ENCODE data around the gene SUGCT.
"Not testable (repeated sequence)": the region's sequence is repeated elsewhere in the genome, so short reads cannot be mapped to it uniquely, and the experiment has no call there.

SUGCT gene

DNA sequence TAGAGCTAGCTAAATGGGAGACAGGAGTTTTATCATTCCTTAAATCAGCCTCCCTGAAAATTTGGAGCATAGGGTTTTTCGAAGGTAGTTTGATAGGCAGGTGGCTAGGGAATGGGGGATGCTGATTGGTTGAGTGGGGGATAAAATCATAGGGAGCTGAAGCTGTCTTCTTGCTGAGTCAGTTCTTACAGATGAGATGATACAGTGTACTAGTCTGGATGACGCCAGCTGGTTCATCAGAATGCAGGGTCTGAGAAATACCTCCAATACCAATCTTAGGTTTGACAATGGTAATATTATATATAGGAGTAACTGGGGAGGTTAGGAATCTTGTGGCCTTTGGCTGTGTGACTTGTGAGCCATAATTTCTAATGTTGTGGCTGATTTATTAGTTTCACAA lies 271.2 kb downstream of the SUGCT start:
- DNase-seq (ENCODE audit: low read depth), result no peak

DNA sequence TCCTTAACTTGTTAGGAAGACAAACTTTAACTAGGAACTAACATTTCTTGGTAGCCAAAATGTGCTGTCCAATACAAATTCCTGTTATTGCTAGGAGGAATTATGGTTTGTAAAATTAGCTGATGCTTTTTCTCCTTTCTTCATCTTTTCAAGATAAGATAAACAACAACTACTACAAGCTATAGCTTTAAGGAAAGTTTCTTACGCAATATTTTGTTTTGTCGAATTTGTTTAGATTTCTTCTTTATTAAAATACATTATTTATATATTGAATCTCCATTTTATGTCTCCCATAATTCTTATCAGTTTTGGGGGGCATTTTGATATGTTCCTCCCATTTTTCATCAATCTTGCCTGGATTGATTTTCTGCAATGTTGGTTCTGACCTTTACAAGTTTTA lies 277.5 kb downstream of the SUGCT start:
- no peak for DNase-seq (ENCODE audit: low read depth)

DNA sequence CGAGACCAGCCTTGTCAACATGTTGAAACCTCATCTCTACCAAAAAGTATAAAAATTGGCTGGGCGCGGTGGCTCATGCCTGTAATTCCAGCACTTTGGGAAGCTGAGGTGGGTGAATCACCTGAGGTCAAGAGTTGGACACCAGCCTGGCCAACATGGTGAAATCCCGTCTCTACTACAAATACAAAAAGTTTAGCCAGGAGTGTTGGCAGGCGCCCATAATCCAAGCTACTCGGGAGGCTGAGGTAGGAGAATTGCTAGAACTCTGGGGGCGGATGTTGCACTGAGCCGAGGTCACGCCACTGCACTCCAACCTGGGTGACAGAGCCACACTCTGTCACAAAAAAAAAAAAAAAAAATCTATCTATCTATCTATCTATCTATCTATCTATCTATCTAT lies 279.9 kb downstream of the SUGCT start:
- not testable (repeated sequence) for DNase-seq (ENCODE audit: low read depth)

DNA sequence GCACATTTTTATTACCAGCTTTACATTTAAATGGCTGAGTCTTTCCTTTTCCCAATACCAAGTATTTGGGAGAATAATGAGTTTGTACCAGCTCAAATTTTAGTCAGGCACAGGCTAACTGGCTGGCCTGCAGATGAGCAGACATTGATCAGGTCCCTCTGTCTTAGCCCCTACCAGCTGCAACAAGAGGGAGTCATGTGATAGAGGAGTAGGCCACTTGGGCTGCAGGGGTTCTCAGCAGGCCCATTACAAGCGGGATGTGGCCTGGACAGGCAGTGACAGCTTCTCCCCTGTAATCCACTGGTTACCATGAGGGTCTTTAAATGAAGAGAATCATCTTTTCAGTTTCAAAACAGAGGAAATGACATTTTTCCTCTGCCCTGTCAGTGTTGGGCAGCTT lies 283.6 kb downstream of the SUGCT start:
- no peak for DNase-seq (ENCODE audit: low read depth)

DNA sequence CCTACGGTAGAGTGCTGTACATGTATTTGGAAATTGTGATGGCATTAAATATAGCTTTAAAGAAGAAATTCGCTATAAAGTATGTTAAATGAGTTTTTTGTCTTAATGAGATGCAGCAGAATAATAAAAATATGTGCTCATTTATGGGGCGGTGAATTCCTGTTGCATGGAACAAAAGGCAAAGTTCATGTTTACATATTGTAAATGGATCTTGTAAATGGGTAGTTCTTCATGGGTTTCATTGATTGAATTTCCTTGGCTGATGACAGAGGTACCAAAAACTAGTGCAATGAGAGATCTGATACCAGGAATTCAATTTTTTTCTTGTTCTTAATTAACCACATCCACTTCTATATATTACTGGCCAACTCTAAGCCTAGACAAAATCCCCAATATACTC lies 284.2 kb downstream of the SUGCT start:
- no peak for DNase-seq (ENCODE audit: low read depth)

DNA sequence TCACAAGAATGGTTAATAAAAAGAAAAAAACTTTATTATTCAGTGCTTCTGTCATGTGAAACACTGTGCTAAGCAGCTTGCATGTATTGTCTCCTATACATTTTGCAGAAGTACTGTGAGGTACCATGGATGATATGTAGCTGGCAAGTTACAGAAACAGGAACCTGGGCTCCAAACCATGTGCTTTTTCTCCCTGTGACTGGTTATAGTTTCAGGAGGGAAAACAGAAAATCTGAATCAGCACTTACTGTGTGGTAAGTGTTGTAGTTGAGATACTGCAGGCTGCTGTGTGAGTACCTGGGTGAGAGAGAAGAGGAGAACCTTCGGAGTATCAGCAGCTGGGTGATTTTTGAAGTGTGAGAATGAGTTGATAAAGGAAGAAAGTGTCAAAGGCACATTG lies 285.0 kb downstream of the SUGCT start:
- DNase-seq (ENCODE audit: low read depth), result no peak

DNA sequence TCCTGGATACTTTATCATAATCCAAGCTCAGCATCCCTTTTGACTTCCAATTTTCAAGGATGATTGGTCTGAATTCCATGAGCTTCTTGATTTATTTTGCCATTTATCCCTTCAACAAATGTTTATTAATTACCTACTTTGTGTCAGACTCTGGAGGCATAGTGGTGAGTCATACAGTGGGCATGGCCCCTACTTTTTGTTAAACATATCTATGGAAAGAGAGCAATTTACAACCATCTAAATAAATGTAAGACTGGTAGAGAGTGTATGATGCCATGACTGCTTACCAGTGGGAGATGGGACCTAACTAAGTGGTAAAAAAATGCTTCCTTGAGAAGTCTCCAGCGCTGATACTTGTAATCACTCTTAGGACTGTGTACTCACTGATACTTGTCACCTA lies 286.6 kb downstream of the SUGCT start:
- DNase-seq (ENCODE audit: low read depth), result no peak

DNA sequence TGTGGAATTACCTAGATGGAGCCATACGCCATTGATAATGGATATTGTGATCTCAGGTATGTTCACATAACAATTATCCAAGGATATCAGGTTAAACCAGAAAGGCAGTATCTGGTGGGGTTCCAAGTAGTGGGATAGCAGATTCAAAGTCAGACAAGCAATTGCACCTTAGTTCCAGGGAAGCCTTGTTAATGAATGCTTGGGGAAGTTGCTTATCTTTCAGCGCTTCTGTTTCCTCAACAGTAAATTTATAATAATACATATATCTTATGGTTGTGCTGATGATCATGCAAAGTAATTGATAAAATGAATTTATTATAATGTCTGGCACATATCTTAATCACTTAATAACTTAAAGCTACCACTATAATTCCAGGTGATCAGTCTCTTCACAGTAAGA lies 290.9 kb downstream of the SUGCT start:
- DNase-seq (ENCODE audit: low read depth), result no peak

DNA sequence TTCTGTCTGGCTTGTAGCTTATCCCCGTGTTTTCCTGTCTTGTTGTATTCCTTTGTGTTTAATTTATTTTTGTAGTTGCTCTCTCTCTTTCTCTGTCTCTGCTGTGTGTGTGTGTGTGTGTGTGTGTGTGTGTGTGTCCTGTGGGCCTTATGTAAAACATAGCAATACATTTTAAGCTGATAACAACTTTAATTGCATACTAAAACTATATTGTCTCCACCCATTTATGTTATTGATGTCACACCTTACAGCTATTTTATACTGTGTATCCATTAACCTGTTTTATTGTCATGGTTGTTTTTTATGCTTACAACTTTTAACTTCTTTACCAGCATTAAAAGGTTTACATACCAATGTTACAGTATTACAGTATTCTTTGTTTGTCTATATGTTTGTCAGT lies 293.6 kb downstream of the SUGCT start:
- no peak for DNase-seq (ENCODE audit: low read depth)

DNA sequence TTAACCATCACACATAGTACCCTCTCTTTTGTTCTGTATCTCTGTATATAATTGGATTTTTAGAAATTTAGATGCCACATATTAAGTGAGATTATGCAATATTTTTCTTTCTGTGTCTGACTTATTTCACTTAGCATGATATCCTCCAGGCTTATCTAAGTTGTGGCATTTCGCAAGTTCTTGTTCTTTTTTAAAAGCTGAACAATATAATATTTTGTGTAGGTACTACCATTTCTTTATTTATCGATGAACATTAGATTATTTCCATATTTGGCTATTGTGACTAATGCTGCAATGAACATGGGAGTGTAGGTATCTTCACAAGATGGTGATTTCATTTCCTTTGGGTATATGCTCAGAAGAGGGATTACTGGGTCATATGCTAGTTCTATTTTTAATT lies 295.0 kb downstream of the SUGCT start:
- no peak for DNase-seq (ENCODE audit: low read depth)

DNA sequence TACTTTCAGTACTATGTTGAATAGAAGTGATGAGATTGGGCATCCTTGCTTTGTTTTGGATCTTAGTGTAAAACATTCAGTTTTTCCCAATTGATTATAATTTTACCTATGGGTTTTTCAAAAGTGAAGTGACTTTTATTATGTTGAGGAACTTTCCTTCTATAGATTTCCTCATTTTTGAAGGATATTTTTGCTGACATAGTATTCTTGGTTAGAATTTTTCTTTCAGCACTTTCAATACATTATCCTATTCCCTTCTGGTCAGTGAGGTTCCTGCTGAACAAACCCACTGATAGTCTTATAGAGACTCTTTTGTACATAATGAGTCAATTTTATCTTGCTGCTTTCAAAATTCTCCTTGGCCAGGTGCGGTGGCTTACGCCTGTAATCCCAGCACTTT lies 297.2 kb downstream of the SUGCT start:
- DNase-seq (ENCODE audit: low read depth), result no peak

DNA sequence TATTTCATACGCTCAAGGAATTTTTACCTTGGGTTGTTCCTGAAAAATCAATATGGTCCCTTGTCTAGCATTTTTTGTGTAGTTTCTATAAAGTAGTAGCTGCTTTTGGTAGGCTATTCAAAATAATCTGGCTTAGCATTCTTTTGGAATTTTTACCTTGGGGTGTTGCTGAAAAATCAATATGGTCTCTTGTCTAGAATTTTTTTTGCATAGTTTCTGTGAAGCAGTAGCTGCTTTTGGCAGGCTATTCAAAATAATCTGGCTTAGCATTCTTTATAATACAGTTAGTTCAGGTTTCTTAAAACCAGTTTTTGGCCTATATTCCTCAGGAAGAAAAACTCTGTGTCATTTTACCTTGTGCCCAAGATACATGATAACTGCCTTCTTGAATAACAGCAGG lies 301.9 kb downstream of the SUGCT start:
- DNase-seq (ENCODE audit: low read depth), result no peak

DNA sequence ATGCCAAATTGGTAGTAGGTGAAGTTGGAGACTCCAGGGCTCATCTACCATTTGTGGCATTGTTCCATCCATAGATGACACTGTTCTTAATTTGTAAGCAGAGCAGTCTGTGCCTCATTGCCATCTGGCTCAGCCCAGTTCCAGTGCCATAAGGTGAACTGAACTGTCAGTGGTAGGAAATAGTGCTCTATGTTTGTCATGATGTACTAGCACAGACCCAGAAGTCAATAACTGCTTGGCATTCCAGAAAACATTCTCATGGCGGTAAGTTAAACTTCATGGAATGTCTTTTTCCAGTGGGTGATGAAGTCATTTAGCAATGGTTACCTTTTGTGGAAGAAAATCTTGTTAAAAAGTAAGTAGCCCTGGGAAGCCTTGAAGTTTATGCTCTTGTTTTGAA lies 302.7 kb downstream of the SUGCT start:
- DNase-seq (ENCODE audit: low read depth), result no peak

DNA sequence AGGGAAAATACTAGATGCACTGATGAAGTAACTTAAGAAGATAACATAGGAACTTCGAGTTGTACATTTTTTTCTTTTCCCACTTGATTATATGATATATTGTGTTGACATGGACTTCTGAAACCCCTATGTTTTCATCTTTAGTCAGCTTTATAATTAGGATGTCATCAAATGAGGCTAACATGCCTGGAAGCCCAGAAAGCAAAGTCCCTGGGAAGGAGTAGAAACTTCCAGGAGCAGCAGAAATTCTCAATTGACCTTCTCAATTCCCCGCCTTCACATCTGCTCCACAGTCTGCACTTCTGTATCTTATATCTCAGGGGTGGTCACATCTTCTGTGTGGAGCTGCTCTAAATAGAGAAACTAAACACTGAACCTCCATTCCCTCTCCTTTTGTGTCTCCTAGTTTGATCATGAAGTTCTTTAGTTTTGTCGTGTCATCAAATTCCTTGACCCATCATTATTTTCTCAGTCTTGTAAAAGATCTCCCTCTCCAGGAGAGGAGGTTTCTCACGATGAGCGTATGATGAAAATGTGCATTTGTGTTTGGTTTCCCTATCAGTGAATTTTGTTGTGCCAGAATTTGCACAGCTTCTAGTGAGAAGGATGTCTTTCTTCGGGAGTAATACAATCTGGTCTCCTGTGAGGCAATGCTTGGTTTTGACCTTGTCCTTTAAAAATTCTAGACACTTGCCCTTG lies 303.3 kb downstream of the SUGCT start:
- DNase-seq (ENCODE audit: low read depth), result no peak

DNA sequence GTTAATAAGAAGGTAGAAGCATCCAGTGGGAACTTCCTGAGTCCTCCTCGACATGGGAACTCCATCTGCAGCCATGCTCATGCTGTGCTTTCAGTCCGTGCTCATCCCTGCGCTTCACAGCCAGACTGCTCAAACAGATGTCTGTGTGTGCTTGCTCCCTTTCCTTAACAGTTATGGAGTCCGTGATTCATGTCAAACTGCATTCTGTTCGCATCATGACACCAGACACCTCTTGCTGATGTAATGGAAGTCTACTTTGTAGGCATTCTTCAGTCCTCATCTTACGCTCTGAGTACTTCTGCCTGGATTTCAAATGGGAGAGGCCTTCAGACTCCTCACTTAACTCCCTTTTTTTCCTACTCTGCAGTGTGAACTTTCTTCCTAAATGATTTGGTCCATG lies 304.9 kb downstream of the SUGCT start:
- no peak for DNase-seq (ENCODE audit: low read depth)

DNA sequence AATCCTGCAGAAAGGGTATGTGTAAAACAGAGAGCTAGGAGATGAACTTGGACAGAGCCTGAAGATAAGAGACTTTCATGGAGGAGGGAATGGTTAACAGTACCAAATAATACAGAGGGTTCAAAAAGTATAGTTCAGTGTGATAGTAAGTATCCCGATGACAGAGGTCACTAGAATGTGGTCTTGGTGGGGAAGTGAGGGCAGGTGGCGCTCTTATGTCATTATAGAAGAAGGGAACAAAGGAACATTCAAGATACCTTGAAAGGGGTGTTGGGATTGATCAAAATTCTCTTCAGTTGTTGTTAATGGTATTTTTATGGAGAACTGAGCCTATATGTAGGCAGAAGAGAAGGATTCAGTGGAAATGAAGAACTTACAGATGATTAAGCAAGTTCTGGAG lies 312.5 kb downstream of the SUGCT start:
- no peak for DNase-seq (ENCODE audit: low read depth)

DNA sequence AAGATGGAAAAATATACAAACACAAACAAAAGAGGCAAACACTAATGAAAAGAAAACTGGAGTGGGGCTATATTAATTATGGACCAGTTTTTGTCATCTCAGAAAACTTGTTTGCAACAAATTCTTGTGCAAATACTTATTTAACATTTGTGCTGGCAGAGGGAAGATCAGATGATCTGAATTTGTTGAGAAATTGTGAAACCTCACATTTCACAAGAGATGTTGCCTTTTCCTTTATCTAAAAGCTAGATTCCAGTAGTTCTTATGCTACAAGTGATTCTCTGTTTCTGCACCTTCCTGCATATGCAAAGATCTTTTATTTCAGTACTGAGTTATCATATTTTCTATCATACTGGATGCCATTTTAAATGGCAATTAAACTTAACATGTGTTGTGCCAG lies 320.7 kb downstream of the SUGCT start:
- DNase-seq (ENCODE audit: low read depth), result no peak

DNA sequence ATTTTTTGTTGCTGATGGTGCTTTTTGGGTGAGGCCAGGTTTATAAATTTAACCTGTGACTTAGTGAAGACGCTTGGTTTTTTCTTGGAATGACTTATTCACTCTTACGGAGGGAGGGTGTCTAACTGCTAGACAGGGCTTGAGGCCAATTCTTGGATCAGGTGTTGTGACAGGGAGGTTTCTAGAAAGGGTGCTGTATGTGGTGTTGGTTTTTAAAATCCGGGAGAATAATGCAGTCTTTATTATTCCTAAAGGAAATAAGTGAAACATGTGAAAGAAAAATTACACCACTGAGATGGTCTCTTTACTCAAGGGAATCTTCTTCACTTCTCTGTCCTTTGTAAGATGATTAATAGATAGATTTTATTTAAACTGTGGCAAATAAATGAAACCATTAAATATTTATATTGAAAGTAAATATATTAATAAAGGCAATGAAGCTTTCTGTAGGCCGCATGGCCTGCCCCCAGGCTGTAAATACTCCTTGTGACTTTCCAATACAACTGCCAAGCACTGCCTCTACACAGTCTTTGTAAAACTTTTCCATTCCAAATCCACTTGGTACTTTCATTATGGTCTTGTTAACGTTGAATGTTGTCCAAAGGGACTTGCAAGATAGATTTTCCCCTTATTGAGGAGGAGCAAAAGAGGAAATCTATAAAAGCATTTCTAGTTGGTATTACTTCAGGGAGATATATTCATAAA lies 323.1 kb downstream of the SUGCT start:
- DNase-seq (ENCODE audit: low read depth), result no peak

DNA sequence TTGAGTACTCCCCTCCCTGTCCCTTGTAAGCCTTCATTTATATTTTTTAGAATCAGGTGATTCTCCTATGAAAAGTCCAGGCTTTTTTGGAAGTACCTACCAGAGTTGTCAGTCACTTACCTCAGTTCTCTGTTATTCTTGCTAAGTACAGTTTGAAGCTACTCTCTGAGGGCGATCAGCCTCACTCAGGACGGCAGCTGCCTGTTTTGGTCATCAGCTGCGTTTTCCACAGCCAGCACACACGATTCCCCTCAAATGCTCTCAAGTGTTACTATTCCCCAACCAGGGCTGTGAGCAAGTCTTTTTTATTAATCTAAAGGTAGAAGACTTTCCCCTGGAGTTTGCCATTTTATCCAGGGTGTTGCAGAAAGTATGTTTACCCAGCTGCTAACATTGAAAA lies 328.6 kb downstream of the SUGCT start:
- no peak for DNase-seq (ENCODE audit: low read depth)

DNA sequence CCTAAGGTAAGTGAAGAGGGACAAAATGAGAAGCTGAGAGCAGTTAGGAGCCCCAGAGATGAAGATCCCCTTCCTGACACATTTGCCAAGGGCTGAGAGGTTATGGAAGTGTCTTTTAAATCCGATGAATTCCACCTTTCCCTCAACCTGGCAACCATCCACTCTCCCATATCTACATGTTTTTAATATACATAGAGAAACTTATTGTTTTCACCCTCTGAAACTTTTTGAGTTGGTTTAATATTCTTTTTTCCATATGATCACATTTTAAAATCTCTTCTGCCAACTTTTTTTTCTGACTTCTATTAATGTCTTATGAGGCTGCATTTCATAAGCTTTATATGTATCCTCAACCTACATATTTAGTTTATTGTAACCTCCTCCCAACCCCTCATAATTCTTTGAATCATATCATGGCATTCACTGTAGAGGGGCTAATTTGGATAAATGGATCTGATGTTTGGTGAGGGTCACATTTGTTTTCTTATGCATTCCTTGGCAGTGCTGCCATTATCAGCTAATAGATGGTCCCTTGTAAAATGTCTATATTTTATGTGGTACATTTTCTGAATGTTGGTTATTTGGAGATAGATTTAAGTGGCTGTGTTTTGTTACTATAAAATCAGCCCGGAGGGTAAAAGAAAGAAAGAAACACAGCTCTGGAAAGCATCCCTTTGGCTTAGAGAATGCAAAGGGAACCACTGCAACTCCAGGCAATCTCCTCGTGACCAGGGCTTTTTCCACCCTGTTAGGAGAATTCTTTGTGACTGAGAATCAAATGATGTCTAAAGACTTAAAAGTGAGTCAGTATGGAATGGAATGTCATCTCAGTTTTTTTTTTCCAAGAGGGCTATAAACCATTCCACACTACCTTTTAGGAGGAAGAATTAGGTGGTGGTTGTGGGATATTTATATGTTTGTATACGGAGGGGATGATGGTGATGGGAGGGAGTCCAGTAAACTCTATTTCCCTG lies 334.4 kb downstream of the SUGCT start:
- DNase-seq (ENCODE audit: low read depth), result no peak

DNA sequence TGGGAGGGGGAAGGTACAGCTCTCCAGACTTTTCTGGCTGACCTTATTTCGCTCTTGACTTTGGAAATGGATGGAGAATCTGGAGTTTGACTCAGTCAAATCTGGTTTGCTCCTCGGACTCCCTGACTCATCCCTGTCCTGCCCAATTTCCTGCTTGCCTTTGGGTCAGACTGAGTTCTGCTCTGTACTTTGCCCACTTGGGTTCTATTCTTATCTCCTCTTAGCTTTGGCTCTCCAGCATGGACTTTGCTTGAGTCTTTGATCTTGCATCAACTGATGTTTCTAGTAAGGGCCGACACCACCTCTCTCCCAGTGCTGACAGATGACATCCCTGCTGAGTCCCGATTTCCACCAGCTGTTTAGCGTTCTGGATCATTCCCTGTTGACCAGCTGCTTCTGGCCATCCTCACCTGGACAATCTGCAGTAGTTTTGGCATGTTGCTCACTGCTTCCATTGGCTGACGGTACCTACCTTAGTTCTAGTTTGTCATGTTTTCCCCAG lies 335.3 kb downstream of the SUGCT start:
- no peak for DNase-seq (ENCODE audit: low read depth)

DNA sequence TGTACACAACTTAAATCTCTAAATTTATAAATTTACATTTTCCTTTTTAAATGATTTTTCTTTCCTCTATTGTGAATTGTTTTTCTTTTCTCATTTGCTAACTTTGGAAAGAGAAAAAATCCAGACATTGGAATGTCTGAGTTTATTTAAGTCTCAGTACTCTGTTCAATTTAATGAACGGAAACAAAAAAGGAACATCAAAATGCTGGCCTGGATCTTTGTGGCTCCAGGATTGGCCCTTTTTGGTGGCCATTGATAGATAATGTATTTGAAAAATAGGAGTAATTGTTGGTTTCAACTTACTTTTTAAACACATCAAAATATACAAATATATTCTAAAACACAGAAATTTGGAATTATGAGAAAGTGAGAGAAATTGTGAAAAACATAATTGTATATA lies 336.0 kb downstream of the SUGCT start:
- no peak for DNase-seq (ENCODE audit: low read depth)

DNA sequence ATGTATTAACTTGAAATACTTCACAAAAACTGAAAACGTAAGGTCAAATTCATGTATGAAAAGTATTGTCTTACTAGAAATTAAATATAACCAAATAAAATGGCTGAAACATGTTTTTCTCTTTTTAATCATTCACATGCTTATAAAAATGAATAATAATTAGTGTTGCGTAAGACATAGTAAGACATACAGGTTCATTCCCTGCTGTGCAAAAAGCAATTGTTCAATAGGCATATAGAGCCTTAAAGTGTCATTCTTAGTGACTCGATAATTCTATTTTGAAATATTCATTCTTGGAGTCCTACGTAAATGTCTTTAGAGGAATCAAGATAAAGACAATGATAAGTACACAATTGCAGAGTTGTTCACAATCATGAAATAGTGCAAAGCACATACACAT lies 337.1 kb downstream of the SUGCT start:
- no peak for DNase-seq (ENCODE audit: low read depth)
